GM12878 (cell line): ENCODE measurements around the gene PDZD2. TPM values are rescaled to one million over a fixed set of nuclear protein-coding genes. Genes with fewer than 3 reads are reported as not detected.

Experiments used
- ATAC-seq: fragments of 200-7000 bp; cut with Tn5 transposase; 3 replicates; pipeline ENCODE4 v1.9.1; 2020; ENCODE audit warnings: mild to moderate bottlenecking, moderate library complexity
- BruUV-seq: library from RNA; stranded (reverse); fragments of 400-500 nt; replicated peaks from 2 replicates; lab custom pipeline; 2021; lab: Mats Ljungman, UMichigan
- CTCF ChIA-PET: fragments of 300-600 bp; sonication (Branson Sonifier 250); formaldehyde crosslinking; extraction: SDS; loops from one replicate; lab custom pipeline; 2021; ENCODE audit warnings: inconsistent platforms; lab: Yijun Ruan, JAX
- POLR2A ChIA-PET: fragments of 350-600 bp; formaldehyde crosslinking; extraction: SDS; loops from one replicate; lab custom pipeline; 2021; ENCODE audit warnings: inconsistent platforms; lab: Charles Lee
- RAD21 ChIA-PET: fragments of 300-600 bp; sonication (Branson Sonifier 250); formaldehyde crosslinking; loops from one replicate; lab custom pipeline; 2023; ENCODE audit warnings: antibody characterized with exemption; ENCODE audit not compliant: unreplicated experiment; lab: Charles Lee
- SMC1A ChIA-PET: fragments of 300-600 bp; sonication (Branson Sonifier 250); formaldehyde crosslinking; loops from one replicate; lab custom pipeline; 2023; ENCODE audit not compliant: unreplicated experiment, uncharacterized antibody; lab: Charles Lee
- DNase-seq: peaks from one replicate; pipeline ENCODE4 v3.0.0-alpha.2; 2011; ENCODE audit warnings: low read depth, low spot score
- FAIRE-seq: peaks from 3 replicates; lab custom pipeline; 2011; peaks lifted over from hg19 to GRCh38; lab: Jason Lieb, UNC
- H2AFZ ChIP-seq: 2 replicates; pipeline ENCODE4 v1.6.0; 2011; ENCODE audit warnings: low read depth, low read length, control low read depth; ENCODE audit not compliant: control insufficient read depth
- H3K27ac ChIP-seq: 2 replicates; pipeline ENCODE4 v1.5.1; 2011; ENCODE audit warnings: control low read depth; ENCODE audit not compliant: control insufficient read depth, insufficient read depth
- H3K27me3 ChIP-seq, 2 experiments: replicated peaks in 1 of 2; 2 replicates each; pipeline versions ENCODE4 v1.6.0 to v1.6.1; 2011; ENCODE audit warnings: low read length in 1 of 2; ENCODE audit not compliant: control insufficient read depth in 2 of 2, insufficient read depth in 2 of 2
- H3K36me3 ChIP-seq, 2 experiments: 2 replicates each; pipeline ENCODE4 v1.5.1; 2011; ENCODE audit warnings: low read length in 1 of 2; ENCODE audit not compliant: control insufficient read depth in 2 of 2, insufficient read depth in 2 of 2
- H3K4me1 ChIP-seq: 2 replicates; pipeline ENCODE4 v1.6.1; 2011; ENCODE audit warnings: mild to moderate bottlenecking, low read length, moderate library complexity, mixed read lengths; ENCODE audit not compliant: control insufficient read depth, insufficient read depth
- H3K4me2 ChIP-seq: 2 replicates; pipeline ENCODE4 v1.6.0; 2011; ENCODE audit warnings: control low read depth; ENCODE audit not compliant: control insufficient read depth, insufficient read depth
- H3K4me3 ChIP-seq: fragments of 200-600 bp; sonication (generic); 2 replicates; pipeline ENCODE4 v1.5.1; 2016
- H3K79me2 ChIP-seq: 2 replicates; pipeline ENCODE4 v1.6.0; 2011; ENCODE audit warnings: low read length; ENCODE audit not compliant: control insufficient read depth, insufficient read depth
- H3K9ac ChIP-seq: 2 replicates; pipeline ENCODE4 v1.8.0; 2011; ENCODE audit warnings: low read length, control low read depth, mixed read lengths; ENCODE audit not compliant: control insufficient read depth, insufficient read depth
- H3K9me3 ChIP-seq: replicated peaks from 3 replicates; pipeline ENCODE4 v1.5.1; 2011; ENCODE audit warnings: mild to moderate bottlenecking, low read length; ENCODE audit not compliant: control insufficient read depth, insufficient read depth
- H4K20me1 ChIP-seq: 2 replicates; pipeline ENCODE4 v1.6.0; 2011; ENCODE audit not compliant: control insufficient read depth, insufficient read depth
- EP300 ChIP-seq, 2 experiments: fragments of 150-350 bp in 1 of 2; IDR thresholded peaks; 2 replicates each; pipeline ENCODE4 v1.6.1; 2011 to 2012; ENCODE audit warnings: low read depth in 2 of 2, low read length in 2 of 2, borderline replicate concordance in 1 of 2, improper control_type of control experiment in 1 of 2, inconsistent platforms in 1 of 2; ENCODE audit not compliant: control insufficient read depth in 1 of 2
- HCFC1 ChIP-seq: fragments of 150-350 bp; IDR thresholded peaks from 2 replicates; pipeline ENCODE4 v1.6.1; 2014; ENCODE audit warnings: low read length
- IRF5 ChIP-seq: fragments of 450-650 bp; IDR thresholded peaks from 2 replicates; pipeline ENCODE4 v1.6.1; 2017; ENCODE audit warnings: borderline replicate concordance
- KDM1A ChIP-seq: fragments of 200-600 bp; sonication (generic); IDR thresholded peaks from 2 replicates; pipeline ENCODE4 v1.6.1; 2016; ENCODE audit warnings: borderline replicate concordance
- RB1 ChIP-seq: fragments of 450-650 bp; formaldehyde crosslinking; IDR thresholded peaks from 2 replicates; pipeline ENCODE4 v1.6.1; 2017; ENCODE audit warnings: mild to moderate bottlenecking, borderline replicate concordance
- RCOR1 ChIP-seq: conservative IDR thresholded peaks from 2 replicates; pipeline ENCODE4 v1.6.1; 2012; ENCODE audit warnings: low read depth, low read length, improper control_type of control experiment
- SREBF2 ChIP-seq: IDR thresholded peaks from 2 replicates; pipeline ENCODE4 v1.6.1; 2012; ENCODE audit warnings: mild to moderate bottlenecking, low read length
- TARDBP ChIP-seq: IDR thresholded peaks from 2 replicates; pipeline ENCODE4 v1.6.1; 2016; ENCODE audit warnings: borderline replicate concordance
- USF2 ChIP-seq: IDR thresholded peaks from 2 replicates; pipeline ENCODE4 v1.6.1; 2011; ENCODE audit warnings: low read depth, low read length, improper control_type of control experiment, borderline replicate concordance
- WRNIP1 ChIP-seq: IDR thresholded peaks from 2 replicates; pipeline ENCODE4 v1.6.1; 2011; ENCODE audit warnings: low read depth, low read length, improper control_type of control experiment, borderline replicate concordance
- ZNF207 ChIP-seq: fragments of 450-650 bp; IDR thresholded peaks from 2 replicates; pipeline ENCODE4 v1.6.1; 2014; ENCODE audit warnings: antibody characterized with exemption, mild to moderate bottlenecking, borderline replicate concordance
- WGBS: methylation state at CpG from one replicate; pipeline ENCODE4 v1.1.6; 2016; ENCODE audit warnings: low lambda C conversion rate; ENCODE audit not compliant: insufficient replicate concordance, insufficient coverage; ENCODE audit errors: missing lambda C conversion rate; 5-methylcytosine and 5-hydroxymethylcytosine counted together
- in situ Hi-C: fragments of 300-500 bp; cut with MboI; formaldehyde crosslinking; loops from 9 replicates; pipeline ENCODE4 v1.14.3; 2018; ENCODE audit warnings: mixed read lengths
- intact Hi-C: fragments of 100-400 bp; cut with micrococcal nuclease; formaldehyde crosslinking; loops from one replicate; pipeline ENCODE4 v1.14.2; 2022; ENCODE audit not compliant: unreplicated experiment
- polyA plus RNA-seq, 11 experiments: library from polyadenylated mRNA; depleted of rRNA in 4 of 11; unstranded in 6 of 11; stranded (reverse) in 5 of 11; fragments of >200 nt; fragmentation: Nextera tagmentation in 4 of 11; fragmentation: Illumina TruSeq in 1 of 11; extraction: Ambion mirVana in 4 of 11; extraction: Trizol in 1 of 11; gene quantifications; 1 replicate in 1 of 11; 2 replicates in 10 of 11; pipeline versions ENCODE4 v1.2.1 to v1.2.3, GENCODE V29; 2011 to 2016; ENCODE audit warnings: inconsistent platforms in 2 of 11, missing spikeins in 2 of 11, low read depth in 1 of 11
- total RNA-seq, 4 experiments: library from RNA; depleted of rRNA in 3 of 4; stranded (reverse); fragments of >200 nt in 3 of 4; fragmentation: Illumina TruSeq in 1 of 4; extraction: Trizol in 1 of 4; gene quantifications; 2 replicates each; pipeline versions ENCODE4 v1.2.1 to v1.2.3, GENCODE V29; 2013 to 2021
- TF ChIP-seq, protein P1 (sequence below): IDR thresholded peaks from 2 replicates; pipeline ENCODE4 v1.6.1; 2012; ENCODE audit warnings: low read depth, low read length, improper control_type of control experiment
- TF ChIP-seq, protein P2 (sequence below): fragments of 450-650 bp; formaldehyde crosslinking; IDR thresholded peaks from 2 replicates; pipeline ENCODE4 v1.4.0; 2022; ENCODE audit warnings: mild to moderate bottlenecking, moderate library complexity
- TF ChIP-seq, protein P3 (sequence below): IDR thresholded peaks from 2 replicates; pipeline ENCODE4 v1.6.1; 2011; ENCODE audit warnings: borderline replicate concordance, low read depth, mild to moderate bottlenecking, moderate library complexity, low read length; ENCODE audit not compliant: insufficient read depth, poor library complexity, severe bottlenecking

Gene PDZD2
- total and polyA plus RNA-seq, 10 of the 15 experiments (the other 5 are each of a cell fraction or from before 2014, with no cell fraction given): 0.01 to 0.58 (median 0.29) TPM; not detected in 3

GRCh38 chr5:31982027-31982426 is 343.1 kb downstream of the PDZD2 start:
- ATAC-seq (no peak), FAIRE-seq (no peak), DNase-seq (no peak)
- 51% methylated on average over 6 of the region's 6 CpGs for WGBS
- no peak overlapping the region for H3K9ac ChIP-seq
- no peak overlapping the region for H3K4me2 ChIP-seq
- BruUV-seq: no TSS peak
- POLR2A ChIA-PET: no interaction called here
- no peaks in the 10 kb centered on the region for H3K4me1 ChIP-seq
- H3K27me3 ChIP-seq: no peaks in the 10 kb centered on the region; a peak in 2 of 4 replicates
- in situ Hi-C loops (no loop called here), intact Hi-C loops (no loop called here)
- no peaks in the 10 kb centered on the region for H3K36me3 ChIP-seq
- TF ChIP-seq IRF5 (no peak), WRNIP1 (no peak), KDM1A (no peak), RCOR1 (no peak), TARDBP (no peak), ZNF207 (no peak), USF2 (no peak), RB1 (no peak), SREBF2 (no peak), EP300 (IDR thresholded peaks at IDR 0.05; ENCODE audit: borderline replicate concordance in 1 of 2, control insufficient read depth in 1 of 2, low read depth in 2 of 2, low read length in 2 of 2) (no peak), HCFC1 (no peak)
- TF ChIP-seq, protein P1, sequence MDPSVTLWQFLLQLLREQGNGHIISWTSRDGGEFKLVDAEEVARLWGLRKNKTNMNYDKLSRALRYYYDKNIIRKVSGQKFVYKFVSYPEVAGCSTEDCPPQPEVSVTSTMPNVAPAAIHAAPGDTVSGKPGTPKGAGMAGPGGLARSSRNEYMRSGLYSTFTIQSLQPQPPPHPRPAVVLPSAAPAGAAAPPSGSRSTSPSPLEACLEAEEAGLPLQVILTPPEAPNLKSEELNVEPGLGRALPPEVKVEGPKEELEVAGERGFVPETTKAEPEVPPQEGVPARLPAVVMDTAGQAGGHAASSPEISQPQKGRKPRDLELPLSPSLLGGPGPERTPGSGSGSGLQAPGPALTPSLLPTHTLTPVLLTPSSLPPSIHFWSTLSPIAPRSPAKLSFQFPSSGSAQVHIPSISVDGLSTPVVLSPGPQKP: no peak
- TF ChIP-seq, protein P2, sequence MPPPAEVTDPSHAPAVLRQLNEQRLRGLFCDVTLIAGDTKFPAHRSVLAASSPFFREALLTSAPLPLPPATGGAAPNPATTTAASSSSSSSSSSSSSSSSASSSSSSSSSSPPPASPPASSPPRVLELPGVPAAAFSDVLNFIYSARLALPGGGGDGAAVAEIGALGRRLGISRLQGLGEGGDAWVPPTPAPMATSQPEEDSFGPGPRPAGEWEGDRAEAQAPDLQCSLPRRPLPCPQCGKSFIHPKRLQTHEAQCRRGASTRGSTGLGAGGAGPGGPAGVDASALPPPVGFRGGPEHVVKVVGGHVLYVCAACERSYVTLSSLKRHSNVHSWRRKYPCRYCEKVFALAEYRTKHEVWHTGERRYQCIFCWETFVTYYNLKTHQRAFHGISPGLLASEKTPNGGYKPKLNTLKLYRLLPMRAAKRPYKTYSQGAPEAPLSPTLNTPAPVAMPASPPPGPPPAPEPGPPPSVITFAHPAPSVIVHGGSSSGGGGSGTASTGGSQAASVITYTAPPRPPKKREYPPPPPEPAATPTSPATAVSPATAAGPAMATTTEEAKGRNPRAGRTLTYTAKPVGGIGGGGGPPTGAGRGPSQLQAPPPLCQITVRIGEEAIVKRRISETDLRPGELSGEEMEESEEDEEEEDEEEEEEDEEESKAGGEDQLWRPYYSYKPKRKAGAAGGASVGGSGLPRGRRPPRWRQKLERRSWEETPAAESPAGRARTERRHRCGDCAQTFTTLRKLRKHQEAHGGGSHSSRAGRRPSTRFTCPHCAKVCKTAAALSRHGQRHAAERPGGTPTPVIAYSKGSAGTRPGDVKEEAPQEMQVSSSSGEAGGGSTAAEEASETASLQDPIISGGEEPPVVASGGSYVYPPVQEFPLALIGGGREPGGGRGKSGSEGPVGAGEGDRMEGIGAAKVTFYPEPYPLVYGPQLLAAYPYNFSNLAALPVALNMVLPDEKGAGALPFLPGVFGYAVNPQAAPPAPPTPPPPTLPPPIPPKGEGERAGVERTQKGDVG (CRISPR knock-in tag): no peak
- TF ChIP-seq, protein P3, sequence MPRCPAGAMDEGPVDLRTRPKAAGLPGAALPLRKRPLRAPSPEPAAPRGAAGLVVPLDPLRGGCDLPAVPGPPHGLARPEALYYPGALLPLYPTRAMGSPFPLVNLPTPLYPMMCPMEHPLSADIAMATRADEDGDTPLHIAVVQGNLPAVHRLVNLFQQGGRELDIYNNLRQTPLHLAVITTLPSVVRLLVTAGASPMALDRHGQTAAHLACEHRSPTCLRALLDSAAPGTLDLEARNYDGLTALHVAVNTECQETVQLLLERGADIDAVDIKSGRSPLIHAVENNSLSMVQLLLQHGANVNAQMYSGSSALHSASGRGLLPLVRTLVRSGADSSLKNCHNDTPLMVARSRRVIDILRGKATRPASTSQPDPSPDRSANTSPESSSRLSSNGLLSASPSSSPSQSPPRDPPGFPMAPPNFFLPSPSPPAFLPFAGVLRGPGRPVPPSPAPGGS: no peak
- H3K27ac ChIP-seq: no peak overlapping the region
- RAD21 ChIA-PET: no interaction called here
- no peak overlapping the region for H2AFZ ChIP-seq
- H3K79me2 ChIP-seq: no peaks in the 10 kb centered on the region
- H3K4me3 ChIP-seq: no peak overlapping the region
- CTCF ChIA-PET: no interaction called here
- H4K20me1 ChIP-seq: no peaks in the 10 kb centered on the region
- H3K9me3 ChIP-seq: no peaks in the 10 kb centered on the region
- SMC1A ChIA-PET: no interaction called here
